GM12872 (cell line): ENCODE data around the gene PEX13.

ENCODE experiments used
- TF ChIP-seq, protein P1 (sequence below): IDR thresholded peaks from 3 replicates; pipeline ENCODE4 v1.5.1; 2011; ENCODE audit warnings: low read depth, mild to moderate bottlenecking, low read length, moderate library complexity; ENCODE audit not compliant: insufficient read depth

Gene PEX13

DNA sequence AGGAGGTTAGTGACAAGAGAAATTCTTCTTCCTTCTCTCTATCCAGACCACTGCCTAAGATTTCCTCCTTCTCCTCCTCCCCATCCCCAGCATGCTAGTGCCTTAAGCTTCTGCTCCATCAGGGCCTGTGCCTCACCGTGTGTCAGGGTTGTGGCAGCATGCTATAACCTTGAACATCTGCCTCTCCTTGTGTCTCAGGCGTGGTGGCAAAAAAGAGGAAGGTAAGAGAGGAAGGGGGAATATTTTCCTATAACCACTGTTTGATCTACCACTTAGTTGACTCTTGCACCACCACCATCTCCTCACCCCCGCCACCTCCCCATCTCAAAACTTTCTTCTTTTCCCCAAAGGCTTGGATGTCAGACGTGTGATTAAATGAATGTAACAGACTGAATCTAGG lies 38.3 kb upstream of the PEX13 start:
- TF ChIP-seq, protein P1, sequence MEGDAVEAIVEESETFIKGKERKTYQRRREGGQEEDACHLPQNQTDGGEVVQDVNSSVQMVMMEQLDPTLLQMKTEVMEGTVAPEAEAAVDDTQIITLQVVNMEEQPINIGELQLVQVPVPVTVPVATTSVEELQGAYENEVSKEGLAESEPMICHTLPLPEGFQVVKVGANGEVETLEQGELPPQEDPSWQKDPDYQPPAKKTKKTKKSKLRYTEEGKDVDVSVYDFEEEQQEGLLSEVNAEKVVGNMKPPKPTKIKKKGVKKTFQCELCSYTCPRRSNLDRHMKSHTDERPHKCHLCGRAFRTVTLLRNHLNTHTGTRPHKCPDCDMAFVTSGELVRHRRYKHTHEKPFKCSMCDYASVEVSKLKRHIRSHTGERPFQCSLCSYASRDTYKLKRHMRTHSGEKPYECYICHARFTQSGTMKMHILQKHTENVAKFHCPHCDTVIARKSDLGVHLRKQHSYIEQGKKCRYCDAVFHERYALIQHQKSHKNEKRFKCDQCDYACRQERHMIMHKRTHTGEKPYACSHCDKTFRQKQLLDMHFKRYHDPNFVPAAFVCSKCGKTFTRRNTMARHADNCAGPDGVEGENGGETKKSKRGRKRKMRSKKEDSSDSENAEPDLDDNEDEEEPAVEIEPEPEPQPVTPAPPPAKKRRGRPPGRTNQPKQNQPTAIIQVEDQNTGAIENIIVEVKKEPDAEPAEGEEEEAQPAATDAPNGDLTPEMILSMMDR, result no peak

DNA sequence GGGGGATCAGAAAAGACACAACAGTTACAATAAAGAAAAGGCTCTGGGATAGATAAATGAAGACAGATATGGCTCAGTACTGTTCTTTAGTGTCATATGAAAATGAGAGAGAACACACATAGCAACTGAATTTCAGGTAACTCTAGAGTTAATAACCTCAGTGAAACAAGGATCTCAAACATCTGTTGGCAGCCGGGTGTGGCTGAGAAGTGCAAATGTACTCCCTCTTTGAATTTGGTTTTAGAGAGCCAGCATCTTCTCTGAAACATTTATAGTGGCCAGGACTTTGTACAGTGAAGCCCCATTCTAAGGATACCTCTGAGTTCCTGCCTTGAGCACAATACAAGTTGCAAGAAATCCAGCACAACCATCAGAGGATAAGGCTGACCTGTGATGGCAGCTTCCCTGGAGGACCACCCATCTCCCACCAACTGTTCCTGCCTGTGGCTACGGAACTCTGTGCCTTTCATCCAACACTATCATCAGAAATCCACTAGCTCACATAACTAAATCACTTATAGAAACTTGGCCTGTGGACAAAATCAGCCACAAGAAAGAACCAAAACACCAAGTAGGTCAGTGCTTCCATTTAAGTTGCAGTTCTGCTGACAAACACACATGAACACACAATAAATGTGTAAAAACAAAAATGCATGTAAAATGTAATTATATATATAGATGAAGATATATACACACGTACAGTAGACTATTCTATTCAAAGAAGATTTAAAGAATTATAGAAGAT lies 37.3 kb upstream of the PEX13 start:
- TF ChIP-seq, protein P1, result no peak

DNA sequence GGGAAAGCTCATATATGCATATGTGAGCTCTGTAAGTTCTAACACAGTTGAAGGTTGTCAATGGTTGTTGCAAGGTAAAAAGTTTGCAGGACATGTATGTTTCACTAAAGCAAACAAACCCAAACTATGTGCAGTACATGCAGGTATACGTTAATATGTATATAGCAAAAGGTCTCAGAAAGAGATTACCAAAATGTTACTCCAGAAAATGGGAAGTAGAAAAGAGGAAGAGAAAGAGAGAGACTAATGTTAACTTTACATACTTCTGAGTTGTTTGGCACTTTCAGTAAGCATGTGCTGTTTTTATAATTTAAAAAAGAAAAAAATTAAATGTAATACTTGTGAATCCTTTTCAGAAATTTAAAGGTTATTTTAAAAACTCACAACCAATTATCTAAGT lies 32.8 kb upstream of the PEX13 start:
- TF ChIP-seq, protein P1, result no peak

DNA sequence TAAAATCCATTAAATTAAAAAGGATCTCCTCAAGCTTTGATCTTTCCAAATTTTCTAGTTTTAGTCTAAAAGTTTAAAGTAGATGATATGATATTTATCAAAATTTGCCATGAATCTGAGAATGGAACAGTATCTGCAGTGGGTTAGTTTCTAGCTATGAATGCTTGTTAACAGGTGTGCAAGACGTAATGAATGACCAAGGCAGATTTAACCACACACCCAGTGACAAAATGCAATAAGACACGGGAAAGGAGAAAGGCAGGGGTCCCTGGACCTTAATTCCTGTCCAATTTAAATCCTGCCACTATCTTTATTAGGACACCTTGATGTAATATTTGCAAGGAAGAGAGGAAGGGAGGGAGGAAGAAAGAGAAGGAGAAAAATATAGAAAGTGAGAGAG lies 30.5 kb upstream of the PEX13 start:
- TF ChIP-seq, protein P1, result no peak

DNA sequence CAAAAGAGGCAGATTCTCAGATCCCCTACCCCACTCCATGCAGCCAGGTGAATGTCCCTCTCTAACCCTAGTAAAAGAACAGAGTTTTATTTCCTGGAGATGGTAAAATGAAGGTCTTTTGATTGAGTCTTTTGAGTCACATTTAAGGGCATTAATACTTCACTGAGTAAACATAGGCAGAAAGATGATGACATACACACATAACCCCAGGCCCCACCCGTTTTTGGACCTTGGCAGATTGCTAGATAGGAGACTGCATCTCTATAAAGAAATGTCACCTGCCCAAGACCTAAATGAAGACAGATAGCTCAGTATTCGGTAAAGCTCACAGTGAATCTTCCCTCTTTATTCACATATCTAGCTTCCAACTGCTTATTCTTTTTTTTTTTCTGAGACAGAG lies 28.3 kb upstream of the PEX13 start:
- TF ChIP-seq, protein P1, result no peak

DNA sequence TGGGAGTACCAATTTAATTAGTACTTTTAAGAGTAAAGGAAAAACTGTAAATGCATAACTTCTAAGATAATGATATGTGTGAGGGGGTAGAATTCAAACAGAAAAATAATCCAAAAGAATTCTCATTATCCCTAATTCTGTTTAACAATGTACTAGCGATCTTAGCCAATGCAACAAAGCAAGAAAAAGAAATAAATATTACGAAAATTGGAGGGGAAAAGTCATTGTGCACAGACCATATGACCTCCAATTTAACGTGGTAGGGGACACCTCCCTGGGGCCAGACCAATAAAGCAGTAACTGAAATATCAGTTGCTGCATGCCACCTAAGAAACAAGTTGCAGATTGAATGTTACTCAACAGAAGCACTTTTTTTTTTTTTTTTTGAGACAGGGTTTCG lies 25.9 kb upstream of the PEX13 start:
- TF ChIP-seq, protein P1, result no peak

DNA sequence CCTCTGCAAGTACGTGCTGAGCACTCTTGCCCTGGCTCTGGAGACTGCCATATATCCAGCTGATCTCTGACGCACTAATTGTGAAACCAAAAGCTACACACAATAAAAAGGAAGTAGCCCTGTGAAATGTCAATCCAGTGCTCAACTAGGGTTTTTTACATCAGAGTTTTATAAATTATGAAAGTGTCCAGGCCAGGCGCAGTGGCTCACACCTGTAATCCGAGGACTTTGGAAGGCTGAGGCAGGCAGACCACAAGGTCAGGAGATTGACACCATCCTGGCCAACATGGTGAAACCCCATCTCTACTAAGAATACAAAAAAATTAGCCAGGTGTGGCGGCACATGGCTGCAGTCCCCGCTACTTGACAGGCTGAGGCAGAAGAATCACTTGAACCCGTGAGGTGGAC lies 24.5 kb upstream of the PEX13 start:
- TF ChIP-seq, protein P1, result no peak
